K562 (cell line): ENCODE measurements around the gene ZDHHC12. TPM values are rescaled to one million over a fixed set of nuclear protein-coding genes. Genes with fewer than 3 reads are reported as not detected.

Experiments
- CEBPB ChIP-seq: fragments of 450-650 bp; IDR thresholded peaks from 2 replicates; pipeline ENCODE4 v1.6.1; 2016; ENCODE audit warnings: missing genetic modification characterization, missing compliant biosample characterization
- E2F3 ChIP-seq: fragments of 250-450 bp; sonication (Bioruptor Pico); IDR thresholded peaks from 2 replicates; pipeline ENCODE4 v1.4.0; 2020; ENCODE audit warnings: mild to moderate bottlenecking
- ETV6 ChIP-seq, 3 experiments: fragments of 150-350 bp in 1 of 3; sonication (generic) in 1 of 3; formaldehyde crosslinking in 1 of 3; IDR thresholded peaks; 2 replicates each; pipeline versions ENCODE4 v1.6.1 to v1.8.0; 2014 to 2022; ENCODE audit warnings: borderline replicate concordance in 2 of 3, low read depth in 2 of 3, antibody characterized with exemption in 1 of 3, low read length in 1 of 3, mild to moderate bottlenecking in 1 of 3, missing genetic modification reagents in 1 of 3
- FIP1L1 ChIP-seq: fragments of 200-400 bp; formaldehyde crosslinking; IDR thresholded peaks from 2 replicates; pipeline ENCODE4 v1.6.1; 2018; ENCODE audit warnings: mild to moderate bottlenecking, low read depth, low read length; ENCODE audit not compliant: poor library complexity, severe bottlenecking
- HMGN3 ChIP-seq: IDR thresholded peaks from 2 replicates; pipeline ENCODE4 v1.6.1; 2011; ENCODE audit warnings: borderline replicate concordance, low read depth, mild to moderate bottlenecking, mixed read lengths, low read length; ENCODE audit not compliant: insufficient read length; ENCODE audit errors: extremely low read depth
- IRF2 ChIP-seq: sonication (generic); formaldehyde crosslinking; IDR thresholded peaks from 2 replicates; pipeline ENCODE4 v1.8.1; 2022; ENCODE audit warnings: mild to moderate bottlenecking, missing genetic modification reagents
- KDM4B ChIP-seq, 2 experiments: fragments of 450-650 bp in 1 of 2; sonication (generic) in 1 of 2; IDR thresholded peaks; 2 replicates each; pipeline ENCODE4 v1.6.1; 2016 to 2017; ENCODE audit warnings: borderline replicate concordance in 2 of 2, antibody characterized with exemption in 1 of 2, low read depth in 1 of 2, mild to moderate bottlenecking in 1 of 2
- RBM22 ChIP-seq: fragments of 200-400 bp; formaldehyde crosslinking; IDR thresholded peaks from 2 replicates; pipeline ENCODE4 v1.6.1; 2018; ENCODE audit warnings: low read length, low read depth; ENCODE audit not compliant: poor library complexity, severe bottlenecking
- SMARCB1 ChIP-seq: IDR thresholded peaks from 2 replicates; pipeline ENCODE4 v1.6.1; 2011; ENCODE audit warnings: improper control_type of control experiment, low read depth; ENCODE audit not compliant: insufficient read length
- STAG1 ChIP-seq: sonication (generic); formaldehyde crosslinking; IDR thresholded peaks from 2 replicates; pipeline ENCODE4 v1.5.0; 2020; ENCODE audit warnings: missing genetic modification reagents, borderline replicate concordance
- TAF1 ChIP-seq: IDR thresholded peaks from 2 replicates; pipeline ENCODE4 v1.6.1; 2011; ENCODE audit warnings: mild to moderate bottlenecking, low read length, moderate library complexity; ENCODE audit not compliant: insufficient read depth, control insufficient read depth, severe bottlenecking; ENCODE audit errors: extremely low read depth
- ZNF311 ChIP-seq: fragments of 250-450 bp; sonication (Bioruptor Pico); IDR thresholded peaks from 2 replicates; pipeline ENCODE4 v1.4.0; 2020; ENCODE audit warnings: mild to moderate bottlenecking, moderate library complexity
- ZNF57 ChIP-seq: fragments of 450-650 bp; formaldehyde crosslinking; IDR thresholded peaks from 2 replicates; pipeline ENCODE4 v1.4.0; 2020; ENCODE audit warnings: mild to moderate bottlenecking, moderate library complexity
- polyA plus RNA-seq, 8 experiments: library from polyadenylated mRNA; depleted of rRNA in 4 of 8; stranded (reverse) in 5 of 8; unstranded in 3 of 8; fragments of >200 nt; fragmentation: Nextera tagmentation in 2 of 8; fragmentation: Illumina TruSeq in 1 of 8; extraction: Ambion mirVana in 2 of 8; extraction: Trizol in 1 of 8; gene quantifications; 2 replicates each; pipeline versions ENCODE4 v1.2.1 to v1.2.3, GENCODE V29; 2011 to 2014; ENCODE audit warnings: inconsistent platforms in 1 of 8, missing spikeins in 1 of 8
- total RNA-seq, 7 experiments: library from RNA; depleted of rRNA in 6 of 7; stranded (reverse); fragments of >200 nt in 6 of 7; fragmentation: Illumina TruSeq in 2 of 7; extraction: Trizol in 2 of 7; gene quantifications; 2 replicates each; pipeline versions ENCODE4 v1.2.1 to v1.2.3, GENCODE V29; 2011 to 2021; ENCODE audit warnings: low replicate concordance in 1 of 7
- TF ChIP-seq, protein P1 (sequence below): fragments of 150-350 bp; conservative IDR thresholded peaks from 2 replicates; pipeline ENCODE4 v1.6.1; 2014; ENCODE audit warnings: low read length
- TF ChIP-seq, protein P2 (sequence below): sonication (generic); formaldehyde crosslinking; IDR thresholded peaks from 2 replicates; pipeline ENCODE4 v1.8.0; 2023; ENCODE audit warnings: mild to moderate bottlenecking, missing genetic modification reagents
- TF ChIP-seq, protein P3 (sequence below): fragments of 200-800 bp; sonication (Bioruptor generic); IDR thresholded peaks from 2 replicates; pipeline ENCODE4 v1.6.1; 2017; ENCODE audit warnings: missing genetic modification characterization, missing compliant biosample characterization
- TF ChIP-seq, protein P4 (sequence below): fragments of 250-450 bp; sonication (Bioruptor Pico); IDR thresholded peaks from 2 replicates; pipeline ENCODE4 v1.4.0; 2020; ENCODE audit warnings: borderline replicate concordance

The ZDHHC12 gene
- total and polyA plus RNA-seq, 9 of the 15 experiments (the other 6 are each of a cell fraction or from before 2014, with no cell fraction given) = 0.21 to 38.0 (median 13.8) TPM

DNA sequence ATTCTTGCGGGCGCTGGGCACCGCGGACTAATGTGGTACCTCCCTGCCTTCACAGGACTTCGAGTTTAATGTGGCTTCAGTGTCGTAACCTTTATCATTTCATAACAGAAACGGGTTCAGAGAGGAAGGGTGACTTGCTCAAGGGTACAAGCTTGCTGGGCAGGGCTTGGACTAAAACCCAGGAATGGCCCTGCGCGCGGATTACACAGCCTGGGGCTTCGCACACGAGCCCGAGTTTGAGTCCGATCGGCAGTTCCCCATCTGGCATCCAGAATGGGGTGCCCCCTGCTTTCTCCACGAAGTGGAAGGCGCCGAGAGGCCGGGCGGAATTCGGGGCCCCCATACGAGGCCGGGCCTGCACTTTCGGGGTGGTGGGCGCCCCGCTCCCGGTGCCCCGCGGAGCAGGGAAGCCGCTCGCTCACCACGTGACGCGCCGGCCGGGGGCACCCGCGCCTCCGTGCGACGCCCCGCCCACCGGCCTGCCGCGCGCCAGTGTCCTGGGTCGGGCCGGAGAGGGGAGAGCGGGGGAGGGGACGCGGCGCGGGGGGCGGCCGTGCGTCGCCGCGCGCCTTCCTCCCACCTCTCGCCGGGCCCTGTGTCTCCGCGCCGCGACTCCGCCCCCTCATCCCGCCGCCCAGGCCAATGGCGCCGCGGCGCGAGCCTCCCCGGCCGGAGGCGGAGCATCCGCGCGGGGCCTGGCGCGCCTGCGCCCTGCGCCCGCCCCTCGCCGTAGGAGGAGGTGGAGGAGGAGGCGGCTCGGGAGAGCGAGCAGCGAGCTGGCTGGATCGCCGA is 35.2 kb downstream of the ZDHHC12 start, which contains the start of gene SET (continued):
- TF ChIP-seq, protein P1, sequence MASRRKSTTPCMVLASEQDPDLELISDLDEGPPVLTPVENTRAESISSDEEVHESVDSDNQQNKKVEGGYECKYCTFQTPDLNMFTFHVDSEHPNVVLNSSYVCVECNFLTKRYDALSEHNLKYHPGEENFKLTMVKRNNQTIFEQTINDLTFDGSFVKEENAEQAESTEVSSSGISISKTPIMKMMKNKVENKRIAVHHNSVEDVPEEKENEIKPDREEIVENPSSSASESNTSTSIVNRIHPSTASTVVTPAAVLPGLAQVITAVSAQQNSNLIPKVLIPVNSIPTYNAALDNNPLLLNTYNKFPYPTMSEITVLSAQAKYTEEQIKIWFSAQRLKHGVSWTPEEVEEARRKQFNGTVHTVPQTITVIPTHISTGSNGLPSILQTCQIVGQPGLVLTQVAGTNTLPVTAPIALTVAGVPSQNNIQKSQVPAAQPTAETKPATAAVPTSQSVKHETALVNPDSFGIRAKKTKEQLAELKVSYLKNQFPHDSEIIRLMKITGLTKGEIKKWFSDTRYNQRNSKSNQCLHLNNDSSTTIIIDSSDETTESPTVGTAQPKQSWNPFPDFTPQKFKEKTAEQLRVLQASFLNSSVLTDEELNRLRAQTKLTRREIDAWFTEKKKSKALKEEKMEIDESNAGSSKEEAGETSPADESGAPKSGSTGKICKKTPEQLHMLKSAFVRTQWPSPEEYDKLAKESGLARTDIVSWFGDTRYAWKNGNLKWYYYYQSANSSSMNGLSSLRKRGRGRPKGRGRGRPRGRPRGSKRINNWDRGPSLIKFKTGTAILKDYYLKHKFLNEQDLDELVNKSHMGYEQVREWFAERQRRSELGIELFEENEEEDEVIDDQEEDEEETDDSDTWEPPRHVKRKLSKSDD = no peak
- TF ChIP-seq KDM4B (IDR thresholded peaks at IDR 0.05; ENCODE audit: borderline replicate concordance in 2 of 2, low read depth in 1 of 2) (0 out of 4 replicates have a peak, but pooled peaks of 1 of the 2 experiments have one; percentile 19), HMGN3 (peak; percentile 91), SMARCB1 (no peak), E2F3 (CRISPR knock-in tag) (peak; percentile 94), STAG1 (CRISPR knock-in tag) (no peak; the same call in 1 of the 2 replicates), TAF1 (peak; percentile 93), CEBPB (tag) (peak; percentile 88), FIP1L1 (peak; percentile 3), ZNF311 (CRISPR knock-in tag) (peak; percentile 73), ZNF57 (CRISPR knock-in tag) (peak; percentile 78; the same call in 1 of the 2 replicates), RBM22 (no peak), IRF2 (CRISPR knock-in tag) (no peak), ETV6 (IDR thresholded peaks at IDR 0.05; ENCODE audit: borderline replicate concordance in 1 of 2, low read depth in 2 of 2, low read length in 1 of 2) (no peak), ETV6 (CRISPR knock-in tag; IDR thresholded peaks at IDR 0.05; ENCODE audit: borderline replicate concordance) (no peak)
- TF ChIP-seq, protein P2, sequence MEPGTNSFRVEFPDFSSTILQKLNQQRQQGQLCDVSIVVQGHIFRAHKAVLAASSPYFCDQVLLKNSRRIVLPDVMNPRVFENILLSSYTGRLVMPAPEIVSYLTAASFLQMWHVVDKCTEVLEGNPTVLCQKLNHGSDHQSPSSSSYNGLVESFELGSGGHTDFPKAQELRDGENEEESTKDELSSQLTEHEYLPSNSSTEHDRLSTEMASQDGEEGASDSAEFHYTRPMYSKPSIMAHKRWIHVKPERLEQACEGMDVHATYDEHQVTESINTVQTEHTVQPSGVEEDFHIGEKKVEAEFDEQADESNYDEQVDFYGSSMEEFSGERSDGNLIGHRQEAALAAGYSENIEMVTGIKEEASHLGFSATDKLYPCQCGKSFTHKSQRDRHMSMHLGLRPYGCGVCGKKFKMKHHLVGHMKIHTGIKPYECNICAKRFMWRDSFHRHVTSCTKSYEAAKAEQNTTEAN (CRISPR knock-in tag) = no peak
- TF ChIP-seq, protein P3, sequence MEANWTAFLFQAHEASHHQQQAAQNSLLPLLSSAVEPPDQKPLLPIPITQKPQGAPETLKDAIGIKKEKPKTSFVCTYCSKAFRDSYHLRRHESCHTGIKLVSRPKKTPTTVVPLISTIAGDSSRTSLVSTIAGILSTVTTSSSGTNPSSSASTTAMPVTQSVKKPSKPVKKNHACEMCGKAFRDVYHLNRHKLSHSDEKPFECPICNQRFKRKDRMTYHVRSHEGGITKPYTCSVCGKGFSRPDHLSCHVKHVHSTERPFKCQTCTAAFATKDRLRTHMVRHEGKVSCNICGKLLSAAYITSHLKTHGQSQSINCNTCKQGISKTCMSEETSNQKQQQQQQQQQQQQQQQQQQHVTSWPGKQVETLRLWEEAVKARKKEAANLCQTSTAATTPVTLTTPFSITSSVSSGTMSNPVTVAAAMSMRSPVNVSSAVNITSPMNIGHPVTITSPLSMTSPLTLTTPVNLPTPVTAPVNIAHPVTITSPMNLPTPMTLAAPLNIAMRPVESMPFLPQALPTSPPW (CRISPR knock-in tag) = no peak
- TF ChIP-seq, protein P4, sequence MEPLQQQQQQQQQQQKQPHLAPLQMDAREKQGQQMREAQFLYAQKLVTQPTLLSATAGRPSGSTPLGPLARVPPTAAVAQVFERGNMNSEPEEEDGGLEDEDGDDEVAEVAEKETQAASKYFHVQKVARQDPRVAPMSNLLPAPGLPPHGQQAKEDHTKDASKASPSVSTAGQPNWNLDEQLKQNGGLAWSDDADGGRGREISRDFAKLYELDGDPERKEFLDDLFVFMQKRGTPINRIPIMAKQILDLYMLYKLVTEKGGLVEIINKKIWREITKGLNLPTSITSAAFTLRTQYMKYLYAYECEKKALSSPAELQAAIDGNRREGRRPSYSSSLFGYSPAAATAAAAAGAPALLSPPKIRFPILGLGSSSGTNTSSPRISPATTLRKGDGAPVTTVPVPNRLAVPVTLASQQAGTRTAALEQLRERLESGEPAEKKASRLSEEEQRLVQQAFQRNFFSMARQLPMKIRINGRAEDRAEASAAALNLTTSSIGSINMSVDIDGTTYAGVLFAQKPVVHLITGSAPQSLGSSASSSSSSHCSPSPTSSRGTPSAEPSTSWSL (CRISPR knock-in tag) = peak; percentile 96; the same call in 1 of the 2 replicates
